NK-92 (cell line): ENCODE measurements around the gene SGSM2.

Experiments used
- DNase-seq: peaks from one replicate; lab custom pipeline; 2025; ENCODE audit not compliant: unreplicated experiment; lab: John Stamatoyannopoulos, UW

Gene SGSM2

DNA sequence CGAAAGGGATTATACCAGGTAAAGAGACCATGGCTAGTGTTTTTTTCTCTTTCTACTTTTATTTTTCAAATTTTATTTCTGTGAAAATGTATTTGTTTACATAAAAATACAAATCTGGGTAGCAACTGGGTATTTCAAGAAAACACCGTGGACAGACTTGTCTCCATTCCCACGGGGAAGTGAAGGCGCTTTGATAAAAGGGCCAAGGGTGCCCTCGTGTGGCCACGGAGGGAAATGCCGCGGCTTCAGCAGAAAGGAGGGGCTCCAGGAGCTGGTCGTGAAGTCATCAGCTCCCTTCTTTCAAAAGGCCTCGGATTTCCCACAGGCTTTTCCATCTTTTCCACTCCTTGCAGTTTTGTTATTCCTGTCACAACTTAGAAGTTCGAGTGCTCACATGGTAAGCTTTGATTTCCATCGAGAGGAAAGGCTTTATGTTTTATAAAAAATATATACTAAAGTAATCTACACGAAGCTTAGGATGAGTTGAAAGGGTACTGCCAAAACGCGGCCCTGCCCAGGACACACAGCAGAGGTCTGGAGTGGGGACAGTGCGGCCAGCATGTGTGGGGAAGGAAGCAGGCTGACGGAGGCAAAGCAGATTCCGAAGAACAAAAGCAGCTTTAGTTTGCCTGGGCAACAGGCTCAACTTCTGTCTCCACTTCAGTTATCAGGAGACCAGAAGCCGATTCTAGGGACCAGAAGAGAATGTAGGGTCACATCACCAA is 78.9 kb downstream of the SGSM2 start:
- DNase-seq, result peak; percentile 25

DNA sequence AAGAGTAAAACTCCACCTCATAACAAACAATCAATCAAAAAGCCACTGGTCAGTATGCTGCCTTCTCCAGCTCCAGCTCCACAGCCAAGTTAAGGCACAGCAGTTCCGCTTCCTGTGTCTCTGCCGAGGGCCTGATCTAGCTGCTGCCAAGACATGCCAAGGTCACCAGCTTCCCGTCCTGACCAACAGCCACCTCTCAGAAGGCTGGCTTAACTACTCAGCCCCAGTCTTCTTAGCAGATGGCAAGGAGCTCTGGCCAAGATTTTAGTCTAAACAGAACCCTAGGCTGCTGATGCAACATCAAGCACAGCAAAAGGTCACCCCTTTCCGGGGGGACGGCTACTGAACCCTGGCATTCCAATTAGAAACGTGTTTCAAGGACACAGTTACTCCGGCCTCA is 81.3 kb downstream of the SGSM2 start:
- no peak for DNase-seq

DNA sequence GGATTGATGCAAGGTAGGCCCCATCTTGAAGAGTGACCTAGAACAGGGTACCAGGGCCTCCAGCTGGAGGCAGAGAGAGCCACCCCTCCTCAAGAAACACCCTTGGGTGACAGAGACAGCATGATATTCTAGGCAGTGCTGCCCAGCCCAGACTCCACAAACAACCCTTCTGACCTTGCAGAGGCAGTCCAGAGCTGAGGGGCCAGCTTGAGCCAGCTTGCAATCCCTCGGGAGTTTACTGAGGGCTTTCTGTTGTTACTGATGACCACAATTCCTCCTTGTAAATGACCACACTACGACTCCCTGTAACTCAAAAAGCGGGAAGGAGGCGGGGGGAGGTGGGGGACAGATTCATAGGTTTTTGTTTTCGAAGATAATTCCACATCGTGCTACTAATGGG is 82.2 kb downstream of the SGSM2 start:
- DNase-seq, result no peak

DNA sequence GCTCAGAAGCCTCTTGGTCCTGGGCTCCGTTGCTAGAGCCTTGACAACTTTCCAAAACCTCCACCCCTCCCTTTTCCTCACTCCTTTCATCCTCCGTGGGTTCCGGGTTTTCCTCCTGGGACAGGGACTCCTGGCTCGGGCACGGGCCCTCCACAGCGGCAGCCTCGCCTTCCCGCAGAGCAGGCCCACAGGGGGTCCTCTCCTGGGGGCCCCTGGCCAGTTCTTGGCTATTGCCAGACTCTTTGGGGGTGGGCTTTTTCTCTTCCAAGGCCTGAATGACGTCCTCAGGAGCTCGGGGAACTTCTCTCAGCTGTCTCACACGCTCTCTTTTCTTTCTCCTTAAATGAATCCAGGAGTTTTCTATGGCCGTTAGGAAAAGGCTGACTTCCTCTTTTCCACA is 82.9 kb downstream of the SGSM2 start:
- no peak for DNase-seq

DNA sequence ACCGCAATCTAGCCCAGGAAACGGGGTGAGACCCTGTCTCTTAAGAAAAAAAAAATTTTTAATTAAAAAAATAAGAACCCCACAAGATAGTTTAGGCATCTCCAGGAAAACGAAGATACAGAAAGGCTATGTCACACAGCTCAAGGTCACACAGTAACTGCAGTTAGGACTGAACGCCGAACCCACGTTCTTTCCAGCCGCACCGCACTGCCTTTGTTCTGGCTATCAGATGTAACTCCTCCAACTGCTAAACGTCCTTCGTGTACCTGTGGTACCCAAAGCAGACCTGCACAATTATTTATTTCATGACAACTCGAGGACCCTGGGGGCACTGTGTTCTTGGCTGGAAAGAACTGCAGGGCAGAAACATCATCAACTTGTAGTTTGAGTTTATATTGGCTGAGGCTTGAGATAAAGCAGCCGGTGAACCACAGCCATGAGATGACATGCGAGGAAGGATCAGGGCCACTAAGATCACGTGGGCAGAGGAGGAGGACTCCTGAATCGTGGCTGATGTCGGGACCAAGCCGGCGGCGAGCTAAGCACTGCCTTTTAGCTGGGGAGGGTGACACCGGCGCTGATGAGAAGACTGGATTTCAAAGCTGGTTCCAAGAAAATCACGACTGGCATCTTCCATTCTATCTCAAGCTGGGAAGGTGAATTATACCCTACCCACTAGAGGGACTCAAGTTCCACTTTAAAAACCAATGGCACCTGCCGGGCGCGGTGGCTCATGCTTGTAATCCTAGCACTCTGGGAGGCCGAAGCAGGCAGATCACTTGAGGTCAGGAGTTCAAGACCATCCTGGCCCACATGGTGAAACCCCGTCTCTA is 84.2 kb downstream of the SGSM2 start:
- DNase-seq, result no peak

DNA sequence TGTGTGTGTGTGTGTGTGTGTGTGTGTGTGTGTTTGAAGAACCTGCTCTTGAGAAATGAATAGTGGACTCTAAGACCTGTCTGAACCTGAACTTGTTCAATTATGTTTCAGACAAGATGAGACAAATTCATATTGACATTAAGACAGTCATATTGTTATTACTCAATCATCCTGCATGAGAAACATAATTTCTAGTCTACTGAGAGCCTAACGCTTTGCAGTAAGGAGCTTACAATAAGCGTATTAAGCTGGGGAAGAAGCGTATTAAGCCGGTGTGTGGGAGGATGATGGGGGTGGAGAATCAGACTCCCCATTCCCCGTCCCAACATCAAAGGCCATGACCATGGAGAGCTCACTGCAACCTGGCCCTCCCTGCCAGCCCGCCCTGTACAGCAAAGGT is 86.0 kb downstream of the SGSM2 start:
- no peak for DNase-seq

DNA sequence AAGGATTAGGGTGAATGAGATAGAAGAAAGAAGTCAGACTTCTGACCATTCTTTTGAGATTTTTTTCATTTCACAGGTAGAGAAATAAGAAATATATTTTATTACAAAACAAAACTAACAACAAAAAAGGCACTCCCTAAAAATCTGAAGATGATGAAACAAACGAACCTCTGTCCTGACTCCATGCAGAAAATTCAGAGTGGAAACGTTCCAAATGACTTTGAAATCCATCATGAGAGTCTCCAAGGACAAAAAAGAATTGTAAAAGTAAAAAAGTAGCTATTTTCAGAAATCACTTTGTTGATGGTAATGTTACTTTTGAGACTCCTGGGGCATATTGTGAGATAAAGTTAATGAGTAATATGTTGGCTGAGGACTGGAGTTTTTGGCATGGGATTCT is 89.9 kb downstream of the SGSM2 start:
- no peak for DNase-seq

DNA sequence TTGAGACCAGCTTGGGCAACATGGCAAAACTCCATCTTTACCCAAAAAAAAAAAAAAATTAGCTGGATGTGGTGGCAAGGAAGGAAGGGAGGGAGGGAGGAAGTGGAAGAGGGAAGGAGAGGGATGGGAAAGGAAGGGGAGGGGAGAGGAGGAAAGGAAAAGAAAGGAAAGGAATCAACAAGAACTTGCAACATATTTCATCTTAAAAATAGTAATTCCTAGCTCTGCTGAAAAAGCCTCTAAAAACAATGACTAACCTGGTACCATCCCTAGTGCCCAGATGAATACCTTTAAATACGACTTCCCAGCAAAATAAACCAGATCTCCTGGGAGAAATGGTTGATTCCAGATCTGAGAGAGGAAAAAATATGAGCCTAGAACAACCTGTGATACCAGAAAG is 90.6 kb downstream of the SGSM2 start:
- no peak for DNase-seq
